ENCODE measurements around the gene KRTAP10-2. TPM values are rescaled to one million over a fixed set of nuclear protein-coding genes. Genes with fewer than 3 reads are reported as not detected.
A peak's percentile ranks its signal among the peaks of the same experiment; 100 is the strongest.

The KRTAP10-2 gene
- total RNA-seq, 1 experiment from 2014 or later, result not detected

GRCh38 chr21:44548922-44549321 is 2.4 kb downstream of the KRTAP10-2 start:
- TF ChIP-seq CTCF (IDR thresholded peaks at IDR 0.05; ENCODE audit: unreplicated experiment), result no peak
- no TSS peak for BruUV-seq (replicated peaks)
- peaks cover 24% of the 10 kb centered on the region for H3K9me3 Mint-ChIP-seq (ENCODE audit: unreplicated experiment)
- intact Hi-C loops (cut with micrococcal nuclease), result no loop called here
- POLR2A ChIA-PET, result no interaction called here
- CTCF ChIA-PET, result no interaction called here
- peak overlapping the region; percentile 3 for H3K4me3 Mint-ChIP-seq (ENCODE audit: unreplicated experiment)
- no peak overlapping the region for H3K27ac Mint-ChIP-seq (ENCODE audit: low read depth, unreplicated experiment)
- H3K27me3 Mint-ChIP-seq (ENCODE audit: insufficient read depth, unreplicated experiment), result peaks cover 46% of the 10 kb centered on the region
- no peak for DNase-seq (ENCODE audit: unreplicated experiment)
- H3K4me1 Mint-ChIP-seq (ENCODE audit: insufficient read depth, unreplicated experiment), result peaks cover 15% of the 10 kb centered on the region
- H3K36me3 Mint-ChIP-seq (ENCODE audit: insufficient read depth, unreplicated experiment), result no peaks in the 10 kb centered on the region

GRCh38 chr21:44548381-44548780 is 2.9 kb downstream of the KRTAP10-2 start:
- peaks cover 40% of the 10 kb centered on the region for H3K27me3 Mint-ChIP-seq (ENCODE audit: insufficient read depth, unreplicated experiment)
- peaks cover 23% of the 10 kb centered on the region for H3K9me3 Mint-ChIP-seq (ENCODE audit: unreplicated experiment)
- peaks cover 15% of the 10 kb centered on the region for H3K4me1 Mint-ChIP-seq (ENCODE audit: insufficient read depth, unreplicated experiment)
- H3K4me3 Mint-ChIP-seq (ENCODE audit: unreplicated experiment), result no peak overlapping the region
- BruUV-seq (replicated peaks), result no TSS peak
- H3K36me3 Mint-ChIP-seq (ENCODE audit: insufficient read depth, unreplicated experiment), result no peaks in the 10 kb centered on the region
- ChIA-PET CTCF (no interaction called here), POLR2A (no interaction called here)
- intact Hi-C loops (cut with micrococcal nuclease), result no loop called here
- H3K27ac Mint-ChIP-seq (ENCODE audit: low read depth, unreplicated experiment), result no peak overlapping the region
- TF ChIP-seq CTCF (IDR thresholded peaks at IDR 0.05; ENCODE audit: unreplicated experiment), result no peak
- DNase-seq (ENCODE audit: unreplicated experiment), result no peak

GRCh38 chr21:44547656-44548331 is 3.5 kb downstream of the KRTAP10-2 start:
- POLR2A ChIA-PET, result no interaction called here
- BruUV-seq (replicated peaks), result no TSS peak
- H3K36me3 Mint-ChIP-seq (ENCODE audit: insufficient read depth, unreplicated experiment), result no peaks in the 10 kb centered on the region
- no peak for DNase-seq (ENCODE audit: unreplicated experiment)
- H3K27ac Mint-ChIP-seq (ENCODE audit: low read depth, unreplicated experiment), result no peak overlapping the region
- CTCF ChIA-PET, result interaction anchor here (0.7 kb wide), 2 partner anchors 114 to 148 kb away, joined by 3 to 4 read pairs; no protein-coding TSS in a partner anchor
- no peak for TF ChIP-seq CTCF (IDR thresholded peaks at IDR 0.05; ENCODE audit: unreplicated experiment)
- H3K27me3 Mint-ChIP-seq (ENCODE audit: insufficient read depth, unreplicated experiment), result peaks cover 34% of the 10 kb centered on the region
- H3K4me1 Mint-ChIP-seq (ENCODE audit: insufficient read depth, unreplicated experiment), result peaks cover 15% of the 10 kb centered on the region
- peaks cover 23% of the 10 kb centered on the region for H3K9me3 Mint-ChIP-seq (ENCODE audit: unreplicated experiment)
- intact Hi-C loops (cut with micrococcal nuclease), result no loop called here
- H3K4me3 Mint-ChIP-seq (ENCODE audit: unreplicated experiment), result no peak overlapping the region

- Mint-ChIP-seq H3K27ac (ENCODE audit: low read depth, unreplicated experiment) (no peak overlapping the region), H3K9me3 (ENCODE audit: unreplicated experiment) (peaks cover 23% of the 10 kb centered on the region), H3K4me3 (ENCODE audit: unreplicated experiment) (no peak overlapping the region), H3K4me1 (ENCODE audit: insufficient read depth, unreplicated experiment) (peaks cover 9% of the 10 kb centered on the region), H3K36me3 (ENCODE audit: insufficient read depth, unreplicated experiment) (no peaks in the 10 kb centered on the region), H3K27me3 (ENCODE audit: insufficient read depth, unreplicated experiment) (peaks cover 26% of the 10 kb centered on the region)
- no peak for DNase-seq (ENCODE audit: unreplicated experiment)
- no TSS peak for BruUV-seq (replicated peaks)
- intact Hi-C loops (cut with micrococcal nuclease), result no loop called here
- no peak for TF ChIP-seq CTCF (IDR thresholded peaks at IDR 0.05; ENCODE audit: unreplicated experiment)
- POLR2A ChIA-PET, result no interaction called here
- CTCF ChIA-PET, result interaction anchor here (0.7 kb wide), 1 partner anchor 9 kb away, joined by 3 read pairs; no protein-coding TSS in a partner anchor
Observed at GRCh38 chr21:44544566-44544965, 6.7 kb downstream of the KRTAP10-2 start.
